H9 (cell line): ENCODE measurements around the gene WASF3. TPM values are rescaled to one million over a fixed set of nuclear protein-coding genes. Genes with fewer than 3 reads are reported as not detected.

Experiments used
- DNase-seq: peaks from one replicate; pipeline ENCODE4 v3.0.0-alpha.2; 2017
- H2AFZ ChIP-seq: one replicate; pipeline ENCODE4 v1.6.1; 2013; ENCODE audit warnings: mild to moderate bottlenecking, low read length, control low read depth, moderate library complexity
- H2AK5ac ChIP-seq: 2 replicates; pipeline ENCODE4 v1.6.1; 2013; ENCODE audit warnings: low read length, control low read depth, mixed read lengths; ENCODE audit not compliant: insufficient read length
- H2BK120ac ChIP-seq: one replicate; pipeline ENCODE4 v1.6.1; 2013; ENCODE audit warnings: low read depth, mild to moderate bottlenecking, low read length, control low read depth, inconsistent platforms; ENCODE audit not compliant: poor library complexity, severe bottlenecking
- H2BK12ac ChIP-seq: 2 replicates; pipeline ENCODE4 v1.6.1; 2013; ENCODE audit warnings: low read length, control low read depth, mixed read lengths, low read depth; ENCODE audit not compliant: insufficient read length
- H2BK15ac ChIP-seq: 2 replicates; pipeline ENCODE4 v1.6.1; 2013; ENCODE audit warnings: low read depth, low read length, control low read depth
- H2BK20ac ChIP-seq: one replicate; pipeline ENCODE4 v1.6.1; 2013; ENCODE audit warnings: low read depth, mild to moderate bottlenecking, low read length, control low read depth, inconsistent platforms; ENCODE audit not compliant: poor library complexity, severe bottlenecking
- H2BK5ac ChIP-seq: 2 replicates; pipeline ENCODE4 v1.6.1; 2013; ENCODE audit warnings: low read length, control low read depth, mixed read lengths; ENCODE audit not compliant: insufficient read length
- H3K14ac ChIP-seq: 2 replicates; pipeline ENCODE4 v1.6.1; 2013; ENCODE audit warnings: low read length, control low read depth; ENCODE audit not compliant: insufficient read depth
- H3K18ac ChIP-seq: 2 replicates; pipeline ENCODE4 v1.6.1; 2013; ENCODE audit warnings: low read depth, mild to moderate bottlenecking, mixed read lengths, low read length, control low read depth; ENCODE audit not compliant: insufficient read length
- H3K23ac ChIP-seq: 2 replicates; pipeline ENCODE4 v1.6.1; 2013; ENCODE audit warnings: low read length, control low read depth, mixed read lengths, low read depth; ENCODE audit not compliant: insufficient read length
- H3K23me2 ChIP-seq: 2 replicates; pipeline ENCODE4 v1.6.1; 2013; ENCODE audit warnings: low read depth, mild to moderate bottlenecking, mixed read lengths, low read length, control low read depth; ENCODE audit not compliant: insufficient read length, poor library complexity, severe bottlenecking
- H3K27ac ChIP-seq: 2 replicates; pipeline ENCODE4 v1.5.1; 2013; ENCODE audit warnings: low read length, control low read depth, mixed read lengths, low read depth; ENCODE audit not compliant: insufficient read length
- H3K27me3 ChIP-seq: 2 replicates; pipeline ENCODE4 v1.6.1; 2013; ENCODE audit warnings: low read length, control low read depth, inconsistent platforms; ENCODE audit not compliant: insufficient read depth
- H3K4ac ChIP-seq: 2 replicates; pipeline ENCODE4 v1.6.1; 2013; ENCODE audit warnings: low read depth, mild to moderate bottlenecking, control low read depth, inconsistent platforms, low read length, moderate library complexity
- H3K4me1 ChIP-seq: 2 replicates; pipeline ENCODE4 v1.6.1; 2013; ENCODE audit warnings: low read length, control low read depth, inconsistent platforms; ENCODE audit not compliant: insufficient read depth
- H3K4me2 ChIP-seq: 2 replicates; pipeline ENCODE4 v1.6.1; 2013; ENCODE audit warnings: low read length, control low read depth, mixed read lengths; ENCODE audit not compliant: insufficient read length, insufficient read depth
- H3K56ac ChIP-seq: 2 replicates; pipeline ENCODE4 v1.6.1; 2013; ENCODE audit warnings: low read depth, mild to moderate bottlenecking, mixed read lengths, low read length, control low read depth; ENCODE audit not compliant: insufficient read length
- H3K79me1 ChIP-seq: 2 replicates; pipeline ENCODE4 v1.6.1; 2013; ENCODE audit warnings: low read depth, mild to moderate bottlenecking, moderate library complexity, low read length, control low read depth, inconsistent platforms; ENCODE audit not compliant: insufficient read depth, poor library complexity, severe bottlenecking
- H3K79me2 ChIP-seq: 2 replicates; pipeline ENCODE4 v1.6.1; 2013; ENCODE audit warnings: low read length, control low read depth, inconsistent platforms; ENCODE audit not compliant: insufficient read depth
- H3K9ac ChIP-seq: 2 replicates; pipeline ENCODE4 v1.6.1; 2013; ENCODE audit warnings: low read length, control low read depth, mixed read lengths; ENCODE audit not compliant: insufficient read length; ENCODE audit errors: extremely low read depth
- H3K9me3 ChIP-seq: one replicate; pipeline ENCODE4 v1.6.1; 2013; ENCODE audit warnings: low read depth, low read length, inconsistent platforms; ENCODE audit not compliant: control insufficient read depth
- H3T11ph ChIP-seq: one replicate; pipeline ENCODE4 v1.6.1; 2013; ENCODE audit warnings: mild to moderate bottlenecking, low read length, control low read depth, inconsistent platforms
- H4K20me1 ChIP-seq: one replicate; pipeline ENCODE4 v1.6.1; 2013; ENCODE audit not compliant: control insufficient read depth, insufficient read length, insufficient read depth
- H4K5ac ChIP-seq: 2 replicates; pipeline ENCODE4 v1.6.1; 2013; ENCODE audit warnings: low read depth, mild to moderate bottlenecking, mixed read lengths, low read length, control low read depth; ENCODE audit not compliant: insufficient read length
- H4K8ac ChIP-seq: replicated peaks from 2 replicates; pipeline ENCODE4 v1.6.1; 2013; ENCODE audit warnings: low read length, control low read depth, mixed read lengths, low read depth; ENCODE audit not compliant: insufficient read length
- H4K91ac ChIP-seq: 2 replicates; pipeline ENCODE4 v1.6.1; 2013; ENCODE audit warnings: low read depth, mild to moderate bottlenecking, moderate library complexity, mixed read lengths, low read length, control low read depth; ENCODE audit not compliant: insufficient read length
- H3K27ac Mint-ChIP-seq, 3 experiments: 2 replicates in 2 of 3; 3 replicates in 1 of 3; pipeline ENCODE4 v1.8.0; 2020 to 2021; ENCODE audit warnings: mixed read lengths in 3 of 3, mild to moderate bottlenecking in 1 of 3, moderate library complexity in 1 of 3
- H3K27me3 Mint-ChIP-seq: 2 replicates; pipeline ENCODE4 v1.8.0; 2021; ENCODE audit warnings: low read depth, mild to moderate bottlenecking, moderate library complexity, mixed read lengths
- H3K36me3 Mint-ChIP-seq, 3 experiments: 2 replicates in 2 of 3; 3 replicates in 1 of 3; pipeline ENCODE4 v1.8.0; 2020 to 2021; ENCODE audit warnings: low read depth in 3 of 3, mixed read lengths in 3 of 3; ENCODE audit not compliant: insufficient read depth in 1 of 3
- H3K4me1 Mint-ChIP-seq, 2 experiments: 2 replicates each; pipeline ENCODE4 v1.8.0; 2020; ENCODE audit warnings: mixed read lengths in 2 of 2
- H3K4me3 Mint-ChIP-seq, 2 experiments: 2 replicates in 1 of 2; 3 replicates in 1 of 2; pipeline ENCODE4 v1.8.0; 2020 to 2021; ENCODE audit warnings: mild to moderate bottlenecking in 2 of 2, mixed read lengths in 2 of 2, moderate library complexity in 1 of 2
- H3K9me3 Mint-ChIP-seq, 2 experiments: 2 replicates in 1 of 2; 3 replicates in 1 of 2; pipeline ENCODE4 v1.8.0; 2020; ENCODE audit warnings: mild to moderate bottlenecking in 2 of 2, mixed read lengths in 2 of 2, moderate library complexity in 1 of 2
- CTCF ChIP-seq: fragments of 200-600 bp; sonication (generic); conservative IDR thresholded peaks from 3 replicates; pipeline ENCODE4 v1.8.0; 2021; ENCODE audit warnings: antibody characterized with exemption, mild to moderate bottlenecking
- WGBS: extraction: QIAGEN DNeasy Blood & Tissue Kit; methylation state at CpG from one replicate; pipeline ENCODE4 v1.1.7; 2013; ENCODE audit warnings: missing lambda C conversion rate, low lambda C conversion rate, mixed read lengths; ENCODE audit not compliant: insufficient read length; ENCODE audit errors: extremely low coverage; 5-methylcytosine and 5-hydroxymethylcytosine counted together
- total RNA-seq: library from RNA; stranded (reverse); gene quantifications from 2 replicates; pipeline ENCODE4 v1.2.1, GENCODE V29; 2021

The WASF3 gene
- total RNA-seq, 1 experiment from 2014 or later, result 22.2 TPM

GRCh38 chr13:26673890-26674289 is 116.4 kb downstream of the WASF3 start:
- no peaks in the 10 kb centered on the region for H3K27me3 Mint-ChIP-seq

More at GRCh38 chr13:26673890-26674289, 116.4 kb downstream of the WASF3 start:
- Histone ChIP-seq H2BK15ac (no peak overlapping the region), H4K91ac (no peak overlapping the region), H2BK120ac (no peak overlapping the region), H3K23me2 (no peaks in the 10 kb centered on the region), H2BK5ac (no peak overlapping the region), H4K20me1 (no peaks in the 10 kb centered on the region), H3K56ac (no peak overlapping the region), H3K4ac (no peak overlapping the region), H3K18ac (no peak overlapping the region), H2AFZ (no peak overlapping the region), H3K27me3 (no peaks in the 10 kb centered on the region), H3K4me1 (no peaks in the 10 kb centered on the region; the same call in 1 of the 2 replicates), H3K9ac (no peak overlapping the region), H4K8ac (no peak overlapping the region), H2AK5ac (no peak overlapping the region), H3K27ac (no peak overlapping the region), H2BK20ac (no peak overlapping the region), H3K79me2 (no peaks in the 10 kb centered on the region), H3K9me3 (no peaks in the 10 kb centered on the region), H3K14ac (no peak overlapping the region), H3K4me2 (no peak overlapping the region), H3T11ph (no peak overlapping the region), H2BK12ac (no peak overlapping the region), H3K79me1 (no peaks in the 10 kb centered on the region), H4K5ac (no peak overlapping the region), H3K23ac (no peak overlapping the region)
- TF ChIP-seq CTCF, result no peak
- WGBS, result no CpG with 5 or more reads among the region's 5 CpGs
- Mint-ChIP-seq H3K36me3 (peaks cover 2 to 6% (median 5%) of the 10 kb centered on the region in 3 experiments; a peak in 3 of 7 replicates), H3K4me3 (no peak overlapping the region), H3K27ac (no peak overlapping the region; a peak in 1 of 7 replicates), H3K9me3 (peaks cover 0 to 3% of the 10 kb centered on the region in 2 experiments; a peak in 2 of 5 replicates), H3K4me1 (peaks cover 9% of the 10 kb centered on the region in 2 experiments)
- DNase-seq, result no peak
